ENCODE measurements around the gene ZNF598. TPM values are rescaled to one million over a fixed set of nuclear protein-coding genes. Genes with fewer than 3 reads are reported as not detected.

The ZNF598 gene
- total and polyA plus RNA-seq, 2 of the 13 experiments (the other 11 are each of a cell fraction or from before 2014, with no cell fraction given) = 13.5 to 14.2 TPM

- H3K9ac ChIP-seq (ENCODE audit: insufficient read depth, low read depth, low read length) = no peak overlapping the region
- H4K20me1 ChIP-seq (ENCODE audit: insufficient read depth, low read length) = no peaks in the 10 kb centered on the region
- H3K36me3 ChIP-seq (replicated peaks in 1 of 2; ENCODE audit: control insufficient read depth in 1 of 2, insufficient read depth in 2 of 2, low read length in 2 of 2) = peaks cover 18 to 30% of the 10 kb centered on the region in 2 experiments; a peak in 3 of 5 replicates
- BruUV-seq (replicated peaks) = no TSS peak
- ATAC-seq = no peak
- no peak for DNase-seq (ENCODE audit: low spot score)
- no peak overlapping the region for H3K4me3 ChIP-seq (replicated peaks in 1 of 3; ENCODE audit: insufficient read depth in 1 of 3, low read depth in 2 of 3, low read length in 3 of 3)
- H3K27ac ChIP-seq (ENCODE audit: extremely low read length, insufficient read depth, low read length) = no peak overlapping the region
- H3K4me1 ChIP-seq (ENCODE audit: insufficient read depth, low read length) = peaks cover 21% of the 10 kb centered on the region
- 97% methylated on average over 59 of the region's 70 CpGs for WGBS (ENCODE audit: low lambda C conversion rate)
- no peaks in the 10 kb centered on the region for H3K79me2 ChIP-seq (ENCODE audit: insufficient read depth, low read length)
- H3K4me2 ChIP-seq (ENCODE audit: low read depth, low read length) = no peak overlapping the region
- H3K27me3 ChIP-seq (ENCODE audit: control insufficient read depth in 1 of 2, insufficient read depth in 2 of 2, low read length in 2 of 2) = no peaks in the 10 kb centered on the region
- intact Hi-C loops (cut with micrococcal nuclease; ENCODE audit: unreplicated experiment) = no loop called here
- TF ChIP-seq RBFOX2 (IDR thresholded peaks at IDR 0.05; ENCODE audit: low read depth, low read length) (peak; percentile 14; the same call in 1 of the 2 replicates), ZSCAN29 (CRISPR knock-in tag; conservative IDR thresholded peaks at IDR 0.05) (no peak), ZBTB33 (CRISPR knock-in tag; IDR thresholded peaks at IDR 0.05) (peak; percentile 7; the same call in 1 of the 2 replicates), SP2 (CRISPR knock-in tag; IDR thresholded peaks at IDR 0.05) (no peak), SIN3B (IDR thresholded peaks at IDR 0.05; ENCODE audit: low read length) (no peak), ZNF274 (CRISPR knock-in tag; IDR thresholded peaks at IDR 0.05) (no peak)
- TF ChIP-seq, protein P1, sequence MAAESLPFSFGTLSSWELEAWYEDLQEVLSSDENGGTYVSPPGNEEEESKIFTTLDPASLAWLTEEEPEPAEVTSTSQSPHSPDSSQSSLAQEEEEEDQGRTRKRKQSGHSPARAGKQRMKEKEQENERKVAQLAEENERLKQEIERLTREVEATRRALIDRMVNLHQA (CRISPR knock-in tag; IDR thresholded peaks at IDR 0.05) = no peak
- CTCF ChIA-PET (ENCODE audit: low intra/inter-chr PET ratio, low total read pairs) = no interaction called here
- in situ Hi-C loops (cut with HindIII; ENCODE audit: extremely low pct_ligation_motif_present, low pct_unique_long_range_greater_than_20kb) = no loop called here
- FAIRE-seq = no peak
- POLR2A ChIA-PET = interaction anchor here (1.4 to 6.8 kb wide), 2 partner anchors 15 kb away, joined by 4 to 62 read pairs; partner anchors contain the start of gene RPS2
- H2AFZ ChIP-seq (ENCODE audit: low read length) = no peak overlapping the region
- no peaks in the 10 kb centered on the region for H3K9me3 ChIP-seq (ENCODE audit: low read length)
These were observed 30.2 kb downstream of the ZNF598 start for GRCh38 chr16:1979271-1980029.

Measured in HepG2 (cell line).